Progenitor cell of endocrine pancreas (in vitro differentiated cells): Measurements from ENCODE around the gene POMT2. TPM values are rescaled to one million over a fixed set of nuclear protein-coding genes. Genes with fewer than 3 reads are reported as not detected.

Experiments used
- DNase-seq: peaks from one replicate; pipeline ENCODE4 v3.0.0; 2021; ENCODE audit warnings: low spot score; ENCODE audit not compliant: unreplicated experiment
- H3K27ac Mint-ChIP-seq: 2 replicates; pipeline ENCODE4 v1.8.0; 2021; ENCODE audit warnings: mild to moderate bottlenecking, moderate library complexity, mixed read lengths
- H3K27me3 Mint-ChIP-seq: 2 replicates; pipeline ENCODE4 v1.8.0; 2021; ENCODE audit warnings: mixed read lengths
- H3K36me3 Mint-ChIP-seq: 2 replicates; pipeline ENCODE4 v1.8.0; 2022; ENCODE audit warnings: mixed read lengths; ENCODE audit not compliant: insufficient read depth
- H3K4me1 Mint-ChIP-seq: 2 replicates; pipeline ENCODE4 v1.8.0; 2021; ENCODE audit warnings: low read depth, mixed read lengths
- H3K4me3 Mint-ChIP-seq: 2 replicates; pipeline ENCODE4 v1.8.0; 2021; ENCODE audit warnings: low read depth, mild to moderate bottlenecking, moderate library complexity, mixed read lengths
- H3K9me3 Mint-ChIP-seq: 2 replicates; pipeline ENCODE4 v1.8.0; 2021; ENCODE audit warnings: low read depth, mixed read lengths
- total RNA-seq: library from RNA; stranded (reverse); gene quantifications from 2 replicates; pipeline ENCODE4 v1.2.1, GENCODE V29; 2021
- TF ChIP-seq, protein P1 (sequence below): fragments of 200-600 bp; sonication (generic); IDR thresholded peaks from one replicate; pipeline ENCODE4 v1.5.0; 2021; ENCODE audit warnings: antibody characterized with exemption, mild to moderate bottlenecking; ENCODE audit not compliant: unreplicated experiment

POMT2 gene
- total RNA-seq, 1 donor from 2014 or later = 65.5 TPM

DNA sequence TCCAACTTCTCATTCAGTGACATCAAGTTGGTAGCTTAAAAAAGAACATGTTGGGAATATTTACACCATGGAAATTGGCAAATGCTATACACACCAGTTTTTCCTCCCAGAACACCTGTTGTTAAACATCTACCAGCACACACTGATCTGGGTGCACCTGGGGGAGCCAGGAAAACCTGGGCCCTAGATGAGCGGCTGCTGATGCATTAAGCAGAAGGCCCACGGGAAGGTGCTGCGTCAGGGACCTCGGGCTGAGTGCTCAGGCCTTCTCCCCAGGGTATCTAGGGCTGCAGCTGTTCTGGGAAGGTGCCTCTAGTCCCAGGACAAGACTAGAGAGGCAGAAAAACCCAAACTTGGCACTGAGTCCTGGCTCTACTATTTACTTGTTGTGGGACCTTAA is 46.9 kb downstream of the POMT2 start:
- Mint-ChIP-seq H3K9me3 (no peaks in the 10 kb centered on the region), H3K4me1 (peaks cover 3% of the 10 kb centered on the region), H3K36me3 (peaks cover 1% of the 10 kb centered on the region), H3K27me3 (peaks cover 41% of the 10 kb centered on the region), H3K27ac (no peak overlapping the region), H3K4me3 (no peak overlapping the region)
- TF ChIP-seq, protein P1, sequence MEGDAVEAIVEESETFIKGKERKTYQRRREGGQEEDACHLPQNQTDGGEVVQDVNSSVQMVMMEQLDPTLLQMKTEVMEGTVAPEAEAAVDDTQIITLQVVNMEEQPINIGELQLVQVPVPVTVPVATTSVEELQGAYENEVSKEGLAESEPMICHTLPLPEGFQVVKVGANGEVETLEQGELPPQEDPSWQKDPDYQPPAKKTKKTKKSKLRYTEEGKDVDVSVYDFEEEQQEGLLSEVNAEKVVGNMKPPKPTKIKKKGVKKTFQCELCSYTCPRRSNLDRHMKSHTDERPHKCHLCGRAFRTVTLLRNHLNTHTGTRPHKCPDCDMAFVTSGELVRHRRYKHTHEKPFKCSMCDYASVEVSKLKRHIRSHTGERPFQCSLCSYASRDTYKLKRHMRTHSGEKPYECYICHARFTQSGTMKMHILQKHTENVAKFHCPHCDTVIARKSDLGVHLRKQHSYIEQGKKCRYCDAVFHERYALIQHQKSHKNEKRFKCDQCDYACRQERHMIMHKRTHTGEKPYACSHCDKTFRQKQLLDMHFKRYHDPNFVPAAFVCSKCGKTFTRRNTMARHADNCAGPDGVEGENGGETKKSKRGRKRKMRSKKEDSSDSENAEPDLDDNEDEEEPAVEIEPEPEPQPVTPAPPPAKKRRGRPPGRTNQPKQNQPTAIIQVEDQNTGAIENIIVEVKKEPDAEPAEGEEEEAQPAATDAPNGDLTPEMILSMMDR = no peak
- DNase-seq = no peak

DNA sequence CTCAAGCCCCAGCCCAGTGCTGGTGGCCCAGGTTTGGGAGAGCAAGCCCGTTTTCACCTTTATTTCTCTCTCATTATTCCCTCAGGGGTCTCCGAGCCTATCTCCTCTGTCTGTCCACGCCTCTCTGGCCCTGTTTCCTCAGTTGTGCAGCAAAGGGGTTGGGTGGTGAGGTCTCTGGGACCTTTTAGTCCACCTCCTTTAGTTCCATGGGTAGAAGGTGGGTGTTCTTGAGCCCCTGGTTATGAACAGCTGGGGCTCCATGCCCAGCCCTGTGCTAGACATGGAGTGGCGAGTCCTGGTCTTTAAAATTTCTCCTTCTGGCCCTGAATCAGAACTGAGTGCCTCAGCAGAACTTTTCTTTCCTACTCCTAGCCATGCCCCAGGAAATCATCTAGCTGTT is 48.4 kb downstream of the POMT2 start:
- peaks cover 53% of the 10 kb centered on the region for H3K27me3 Mint-ChIP-seq
- H3K27ac Mint-ChIP-seq = no peak overlapping the region
- H3K36me3 Mint-ChIP-seq = peaks cover 1% of the 10 kb centered on the region
- H3K4me1 Mint-ChIP-seq = peaks cover 3% of the 10 kb centered on the region
- TF ChIP-seq, protein P1 = no peak
- no peak overlapping the region for H3K4me3 Mint-ChIP-seq
- DNase-seq = no peak
- H3K9me3 Mint-ChIP-seq = no peaks in the 10 kb centered on the region

DNA sequence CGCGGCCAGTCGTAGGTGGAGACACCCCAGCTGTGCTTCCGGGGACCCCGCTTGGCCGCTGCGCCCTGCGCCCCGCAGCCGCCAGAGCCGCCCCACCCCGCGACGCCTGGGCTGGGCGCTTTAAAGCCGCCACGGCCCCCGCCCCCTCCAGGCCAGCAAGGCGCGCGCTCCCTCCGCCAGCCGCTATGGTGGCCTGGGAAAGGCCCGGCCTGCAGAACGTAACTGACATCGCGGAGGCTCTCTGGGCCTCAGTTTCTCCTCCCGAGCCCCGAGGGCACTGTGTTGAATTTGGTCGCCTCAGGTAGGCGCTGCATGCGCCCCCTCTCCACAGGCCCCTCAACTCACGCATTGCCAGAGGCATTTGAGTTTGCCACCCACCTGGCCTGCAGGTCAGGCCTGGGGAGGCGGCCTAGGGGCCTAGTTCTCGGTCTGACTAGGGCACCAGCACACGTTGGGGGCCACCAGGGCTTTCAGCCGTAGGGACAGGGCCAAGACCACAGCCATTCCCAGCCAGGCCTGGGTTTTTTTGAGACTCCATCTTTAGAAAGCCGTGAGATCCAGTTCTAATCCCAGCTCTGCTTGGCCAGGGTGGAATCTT is 49.5 kb downstream of the POMT2 start, which contains the start of gene NGB:
Gene NGB (minus strand): TSS at position 94 of the 598 bp plus-strand sequence. CDS start 269 bp downstream, outside the sequence.
- no peak within 1 kb of the TSS for H3K27ac Mint-ChIP-seq
- TF ChIP-seq, protein P1 = no peak
- no peaks in the 10 kb centered on the region for H3K9me3 Mint-ChIP-seq
- peaks cover 3% of the 10 kb centered on the region for H3K4me1 Mint-ChIP-seq
- DNase-seq = no peak
- H3K4me3 Mint-ChIP-seq = peak within 1 kb of the TSS; percentile 31
- peaks cover 56% of the 10 kb centered on the region for H3K27me3 Mint-ChIP-seq
- peaks cover 1% of the 10 kb centered on the region for H3K36me3 Mint-ChIP-seq

DNA sequence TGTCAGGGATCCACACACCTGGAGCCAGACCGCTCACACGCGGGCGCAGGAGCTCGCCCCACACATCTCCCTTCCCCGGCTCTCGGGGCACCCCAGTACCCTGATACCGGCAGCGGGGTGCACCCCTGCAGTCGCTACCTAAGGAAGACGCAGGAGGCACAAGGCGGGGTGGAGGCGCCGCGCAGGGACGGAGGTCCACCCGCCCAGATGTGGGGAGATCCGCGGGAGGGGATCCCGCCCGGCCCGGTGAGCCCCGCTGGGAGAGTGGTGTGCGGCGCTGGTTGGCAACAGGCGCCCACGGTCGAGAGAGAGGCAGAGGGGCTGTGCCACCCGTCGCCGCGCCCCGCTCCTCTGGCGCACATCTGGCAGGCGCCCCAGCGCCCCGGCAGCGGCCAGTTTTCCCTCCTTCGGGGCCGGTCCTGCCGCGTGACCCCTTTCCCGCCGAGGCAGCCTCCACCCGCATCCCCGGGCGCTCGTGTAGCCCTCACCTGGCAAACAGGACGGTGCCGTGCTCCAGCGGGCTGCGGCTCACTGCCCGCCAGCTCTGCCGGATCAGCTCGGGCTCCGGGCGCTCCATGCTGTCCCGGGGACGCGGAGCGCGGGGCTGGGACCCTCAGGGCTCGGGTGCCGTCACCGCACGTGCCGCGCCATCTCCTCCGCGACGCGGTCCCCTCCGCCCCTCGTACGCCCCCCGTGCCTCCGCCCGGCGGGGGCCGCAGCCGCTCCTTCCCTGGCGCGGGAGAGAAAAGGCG is 50.1 kb downstream of the POMT2 start:
- no peak overlapping the region for H3K4me3 Mint-ChIP-seq
- no peak for DNase-seq
- H3K36me3 Mint-ChIP-seq = peaks cover 1% of the 10 kb centered on the region

DNA sequence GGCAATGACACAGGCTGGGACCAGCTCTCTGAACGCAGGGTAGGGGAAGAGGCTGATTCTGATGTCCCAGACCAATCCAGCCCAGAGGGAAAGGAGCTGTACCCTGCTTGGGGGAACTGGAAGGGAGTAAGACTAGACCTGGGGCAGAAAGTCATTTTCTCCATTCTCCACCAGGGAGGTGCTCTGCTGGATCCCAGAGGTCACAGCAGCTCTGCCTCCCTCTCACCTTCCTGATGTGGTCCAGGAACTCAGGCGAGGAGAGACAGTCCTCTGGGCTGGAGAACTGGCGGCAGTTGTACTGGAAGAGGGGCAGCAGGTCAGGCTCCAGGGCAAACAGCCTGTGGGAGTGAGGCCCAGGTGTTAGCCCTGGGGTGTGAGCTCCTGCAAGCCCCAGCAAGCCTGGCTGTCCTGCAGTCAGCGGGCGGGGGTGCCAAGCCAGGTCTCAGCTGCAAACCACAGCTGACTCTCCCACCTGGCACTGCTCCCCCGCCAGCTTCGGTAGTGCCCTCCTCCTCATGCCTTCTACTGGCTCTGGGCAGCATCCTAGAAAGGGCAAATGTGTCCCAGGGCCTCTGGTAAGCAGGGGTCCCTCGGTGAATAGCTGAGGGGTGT is 51.6 kb downstream of the POMT2 start:
- DNase-seq = no peak
- H3K27ac Mint-ChIP-seq = no peak overlapping the region
- no peak overlapping the region for H3K4me3 Mint-ChIP-seq
- no peaks in the 10 kb centered on the region for H3K9me3 Mint-ChIP-seq
- TF ChIP-seq, protein P1 = no peak
- peaks cover 3% of the 10 kb centered on the region for H3K4me1 Mint-ChIP-seq
- H3K27me3 Mint-ChIP-seq = peaks cover 59% of the 10 kb centered on the region
- H3K36me3 Mint-ChIP-seq = peaks cover 1% of the 10 kb centered on the region

More for the DNA sequence above, 50.1 kb downstream of the POMT2 start:
- TF ChIP-seq, protein P1 = no peak
- Mint-ChIP-seq H3K27ac (no peak overlapping the region), H3K27me3 (peaks cover 56% of the 10 kb centered on the region), H3K4me1 (peaks cover 3% of the 10 kb centered on the region), H3K9me3 (no peaks in the 10 kb centered on the region)
